ENCODE measurements around the gene AATK.

The AATK gene

DNA sequence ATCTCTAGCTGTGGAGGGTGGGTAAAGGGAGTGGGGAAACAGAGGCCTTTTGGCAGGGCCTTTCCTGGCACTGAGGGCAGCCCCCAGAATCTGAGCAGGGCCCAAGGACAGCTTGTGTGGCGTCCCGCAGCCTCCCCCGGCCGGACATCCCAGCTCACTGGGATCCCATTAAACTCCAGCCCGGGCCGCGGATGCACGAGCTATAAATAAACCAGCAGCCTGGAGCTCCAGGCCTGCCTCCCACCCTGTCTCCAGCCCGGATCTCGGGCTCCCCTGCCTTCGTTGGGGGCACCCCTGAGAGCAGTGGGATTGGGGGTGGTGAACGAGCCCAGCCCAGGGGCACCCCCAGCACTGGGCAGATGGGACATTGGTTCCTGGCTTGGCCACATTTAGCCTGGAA lies 13.8 kb upstream of the AATK start:
- no peak for DNase-seq

DNA sequence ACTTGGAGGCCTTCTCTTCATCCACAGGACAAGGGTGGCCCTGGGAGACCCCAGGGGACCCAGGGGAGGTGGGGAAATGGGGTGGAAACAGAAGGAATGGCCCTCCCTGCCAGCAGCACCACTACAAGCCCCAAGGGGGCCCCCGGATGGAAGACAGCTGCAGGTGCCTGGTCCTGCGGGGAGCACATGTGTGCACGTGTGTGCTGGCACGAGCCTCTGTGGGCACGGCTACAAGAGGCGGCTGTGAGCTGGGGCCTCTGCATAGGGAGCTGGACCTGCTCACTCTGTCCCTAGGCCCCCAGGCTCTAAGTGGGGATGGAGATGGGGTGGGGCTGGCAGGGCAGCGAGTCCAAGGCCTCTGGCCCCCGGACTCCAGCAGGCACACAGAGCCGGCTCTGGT lies 13.2 kb upstream of the AATK start:
- DNase-seq: no peak

DNA sequence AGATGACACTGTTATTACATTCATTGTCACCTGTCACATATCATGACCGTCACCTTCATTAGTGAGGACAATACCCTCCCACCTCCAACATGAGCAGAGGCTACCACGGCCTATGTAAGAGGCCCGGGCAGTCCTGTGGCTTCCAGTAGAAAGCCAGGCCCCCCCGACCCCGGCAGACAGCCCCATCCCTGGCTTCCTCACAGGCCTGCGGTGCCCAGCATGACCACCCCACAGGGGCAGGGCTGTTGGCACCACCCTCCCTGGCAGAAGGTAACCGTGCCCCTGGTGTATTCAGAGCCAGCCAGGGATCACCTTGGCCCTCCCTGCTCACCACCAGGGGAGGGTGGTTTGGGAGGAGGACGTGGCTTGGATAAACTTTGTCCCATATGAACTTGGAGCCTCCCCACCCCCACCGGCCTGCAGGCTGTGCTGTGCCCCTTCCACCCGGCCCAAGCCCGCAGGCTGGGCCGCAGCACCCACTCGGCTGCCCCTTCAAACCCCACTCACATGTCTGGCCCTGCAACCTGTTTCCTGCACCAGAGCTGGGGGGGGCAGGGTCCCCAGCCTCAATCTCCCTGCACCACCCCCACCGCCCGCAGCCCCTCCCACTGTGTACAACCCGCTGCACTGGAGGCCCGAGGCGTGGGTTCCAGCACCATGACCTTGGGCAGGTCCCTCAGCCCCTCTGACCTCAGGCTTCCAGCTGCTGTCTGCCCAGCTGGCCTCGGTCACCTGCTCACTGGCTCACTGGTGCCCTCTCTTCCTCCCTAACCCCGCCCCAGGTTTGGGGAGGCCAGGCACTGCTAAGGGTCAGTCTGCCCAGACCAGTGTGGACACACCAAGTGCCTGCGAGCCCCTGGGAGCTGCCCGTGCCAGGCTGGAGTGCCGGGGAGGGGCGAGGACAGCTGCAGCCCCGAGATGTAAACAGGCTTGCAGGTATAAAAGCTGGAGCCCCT lies 12.4 kb upstream of the AATK start:
- no peak for DNase-seq

DNA sequence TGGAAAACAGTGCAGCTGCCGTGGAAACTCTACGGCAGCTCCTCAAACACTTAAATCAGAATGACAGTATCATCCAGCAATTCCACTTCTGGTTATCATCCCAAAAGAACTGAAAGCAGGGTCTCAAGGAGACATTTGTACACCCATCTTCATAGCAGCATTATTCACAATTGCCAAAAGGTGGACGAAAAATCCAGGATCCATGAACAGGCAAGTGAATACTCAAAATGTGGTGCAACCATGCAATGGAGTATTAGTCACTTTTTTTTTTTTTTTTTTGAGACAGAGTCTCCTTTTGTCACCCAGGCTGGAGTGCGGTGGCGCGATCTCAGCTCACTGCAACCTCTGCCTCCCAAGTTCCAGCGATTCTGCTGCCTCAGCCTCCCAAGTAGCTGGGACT lies 10.6 kb upstream of the AATK start:
- DNase-seq: no peak

DNA sequence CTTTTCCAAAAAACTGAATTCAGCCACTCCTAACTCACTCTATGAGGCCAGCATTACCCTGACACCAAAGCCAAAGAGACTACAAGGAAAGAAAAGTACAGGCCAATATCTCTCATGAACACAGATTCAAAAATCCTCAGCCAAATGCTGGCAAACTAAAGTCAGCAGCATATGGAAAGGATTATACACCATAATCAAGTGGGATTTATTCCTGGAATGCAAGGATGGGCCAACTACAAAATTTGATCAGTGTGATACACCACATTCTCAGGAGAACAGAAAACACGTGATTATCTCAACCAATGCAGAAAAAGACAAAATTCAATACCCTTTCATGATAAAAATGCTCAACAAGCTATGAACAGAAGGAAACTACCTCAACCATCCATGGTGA lies 7.7 kb upstream of the AATK start:
- DNase-seq: no peak

DNA sequence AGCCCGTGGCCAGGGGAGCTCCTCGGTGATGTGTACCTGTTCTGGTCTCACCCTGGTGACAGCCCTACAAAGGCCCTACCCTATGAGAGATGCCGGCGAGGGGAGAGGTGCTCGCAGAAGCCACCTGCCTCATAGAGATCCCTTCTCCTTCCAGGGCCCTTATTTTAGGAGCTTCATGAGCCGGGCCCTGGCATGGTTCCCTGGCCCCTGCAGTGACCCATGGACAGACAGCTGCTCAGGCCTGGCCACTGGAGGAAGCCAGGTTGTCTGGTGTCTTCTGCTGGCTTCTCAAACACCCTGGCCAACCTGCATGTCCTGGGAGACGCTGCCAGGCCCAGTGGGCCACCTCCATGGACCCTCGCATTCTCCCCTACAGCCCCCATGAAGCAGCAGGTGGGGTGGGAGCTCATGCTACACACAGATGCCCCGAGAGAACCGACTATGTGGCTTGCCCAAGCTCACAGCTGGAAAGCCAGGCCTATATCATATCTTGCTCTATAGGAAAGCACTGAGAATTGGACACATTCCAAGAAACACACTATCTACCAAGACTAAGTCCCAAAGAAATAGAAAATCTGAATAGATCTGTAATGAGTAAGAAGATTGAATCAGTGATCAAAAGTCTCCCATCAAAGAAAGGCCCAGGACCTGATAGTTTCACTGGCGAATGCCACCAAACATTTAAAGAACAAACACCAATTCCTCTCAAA lies 7.2 kb upstream of the AATK start:
- no peak for DNase-seq

DNA sequence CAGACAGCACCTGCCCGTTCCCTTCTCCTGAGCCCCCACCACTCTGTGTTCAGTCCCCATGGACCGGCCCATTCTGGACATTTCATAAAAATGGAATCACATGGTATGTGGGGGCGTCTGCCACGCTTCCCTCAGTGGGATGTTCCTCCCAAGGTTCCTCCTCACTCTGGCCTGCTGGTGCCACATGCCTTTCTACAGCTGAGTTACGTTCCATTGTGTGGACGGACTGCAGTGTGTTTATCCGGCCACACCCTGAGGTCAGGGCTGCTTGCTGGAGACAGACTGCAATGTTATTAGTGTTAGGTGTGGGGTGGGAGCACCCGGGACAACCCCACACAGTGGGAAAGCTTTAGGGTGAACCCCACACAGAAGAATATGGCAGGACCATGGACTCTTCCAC lies 5.9 kb upstream of the AATK start:
- DNase-seq: no peak

DNA sequence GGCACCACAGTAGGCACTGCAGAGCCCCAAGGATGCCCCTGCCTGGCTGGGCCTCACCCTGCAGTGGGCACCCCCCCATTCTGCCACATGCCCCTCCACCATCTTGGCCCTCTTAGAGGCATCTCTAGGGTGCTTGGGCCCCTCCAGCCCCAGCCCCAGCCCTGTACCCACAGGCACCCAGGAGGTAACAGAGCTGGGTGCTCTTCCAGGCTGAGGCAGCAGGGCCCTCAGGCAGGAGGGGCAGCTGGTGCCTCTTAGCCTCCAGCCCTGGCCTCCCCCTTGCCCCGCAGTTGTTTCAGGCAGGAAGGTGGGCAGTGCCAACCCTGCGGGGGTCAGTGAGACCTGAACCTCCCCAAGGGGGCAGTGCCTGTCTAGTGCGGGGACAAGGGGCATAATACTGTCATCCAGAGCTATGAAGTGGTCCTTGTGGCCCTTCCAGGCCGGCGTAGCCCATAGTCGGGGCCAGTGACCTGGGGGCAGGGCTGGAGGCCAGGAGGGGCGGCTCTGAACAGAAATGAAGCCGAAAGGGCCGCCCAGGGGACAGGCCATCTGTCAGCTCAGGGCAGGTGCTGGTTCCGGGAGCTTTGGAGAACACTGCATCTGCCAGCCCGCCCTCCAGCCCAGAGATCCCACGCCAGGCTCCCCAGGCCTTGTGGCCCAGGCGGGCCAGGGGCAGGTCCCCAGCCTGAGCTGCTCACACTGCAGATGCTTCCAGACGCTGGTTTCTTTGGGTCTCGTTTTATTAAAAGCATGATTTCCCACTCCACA lies 4.9 kb upstream of the AATK start:
- DNase-seq: no peak

DNA sequence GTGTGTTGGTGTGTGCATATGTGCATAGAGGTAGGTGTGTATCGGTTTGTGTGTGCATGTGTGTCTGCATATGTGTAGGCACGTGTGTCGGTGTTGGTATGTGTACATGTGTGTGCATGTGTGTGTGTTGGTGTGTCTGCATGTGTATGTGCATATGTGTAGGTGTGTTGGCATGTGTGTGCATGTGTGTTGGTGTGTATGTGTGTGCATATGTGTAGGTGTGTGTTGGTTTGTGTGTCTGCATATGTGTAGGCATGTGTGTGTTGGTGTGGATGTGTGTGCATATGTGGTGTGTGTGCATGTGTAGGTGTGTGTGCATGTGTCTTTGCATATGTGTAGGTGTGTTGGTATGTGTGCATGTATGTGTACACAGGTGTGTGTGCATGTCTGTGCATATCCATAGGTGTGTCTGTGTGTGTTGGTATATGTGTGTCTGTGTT lies 3.9 kb upstream of the AATK start:
- DNase-seq: no peak

DNA sequence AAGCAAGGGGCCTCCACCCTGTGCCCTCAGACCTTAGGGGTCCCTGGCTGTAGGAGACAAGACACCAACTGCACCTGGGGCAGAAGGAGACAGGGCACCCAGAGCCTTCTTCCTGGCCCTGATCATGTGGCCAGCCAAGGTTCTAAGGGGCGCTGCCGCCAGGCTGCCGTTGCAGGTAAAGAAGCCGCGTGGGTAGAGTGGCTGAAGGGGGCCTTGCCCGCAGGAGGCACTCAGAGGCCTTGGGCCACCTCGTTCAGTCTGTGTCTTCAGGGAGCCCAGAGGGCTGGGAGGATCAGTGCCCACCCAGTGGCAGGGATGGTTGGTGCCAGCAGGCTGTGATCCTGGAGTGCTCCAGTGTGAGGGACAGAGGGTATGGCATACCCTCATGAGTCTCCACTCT lies 1.6 kb upstream of the AATK start:
- no peak for DNase-seq

DNA sequence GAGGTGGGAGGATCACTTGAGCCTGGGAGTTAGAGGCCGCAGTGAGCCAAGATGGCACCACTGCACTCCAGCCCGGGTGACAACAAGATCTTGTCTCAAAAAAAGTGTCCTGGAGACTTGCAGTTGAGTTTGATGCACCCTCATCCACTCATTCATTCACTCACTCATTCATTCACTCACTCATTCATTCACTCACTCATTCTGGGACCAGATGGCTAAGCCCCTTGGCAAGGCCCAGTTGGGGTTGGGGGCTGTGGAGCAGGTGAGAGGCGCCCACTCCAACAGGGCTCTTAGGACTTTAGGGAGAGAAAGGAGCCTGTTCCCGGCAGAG lies 1.1 kb upstream of the AATK start:
- DNase-seq: no peak

DNA sequence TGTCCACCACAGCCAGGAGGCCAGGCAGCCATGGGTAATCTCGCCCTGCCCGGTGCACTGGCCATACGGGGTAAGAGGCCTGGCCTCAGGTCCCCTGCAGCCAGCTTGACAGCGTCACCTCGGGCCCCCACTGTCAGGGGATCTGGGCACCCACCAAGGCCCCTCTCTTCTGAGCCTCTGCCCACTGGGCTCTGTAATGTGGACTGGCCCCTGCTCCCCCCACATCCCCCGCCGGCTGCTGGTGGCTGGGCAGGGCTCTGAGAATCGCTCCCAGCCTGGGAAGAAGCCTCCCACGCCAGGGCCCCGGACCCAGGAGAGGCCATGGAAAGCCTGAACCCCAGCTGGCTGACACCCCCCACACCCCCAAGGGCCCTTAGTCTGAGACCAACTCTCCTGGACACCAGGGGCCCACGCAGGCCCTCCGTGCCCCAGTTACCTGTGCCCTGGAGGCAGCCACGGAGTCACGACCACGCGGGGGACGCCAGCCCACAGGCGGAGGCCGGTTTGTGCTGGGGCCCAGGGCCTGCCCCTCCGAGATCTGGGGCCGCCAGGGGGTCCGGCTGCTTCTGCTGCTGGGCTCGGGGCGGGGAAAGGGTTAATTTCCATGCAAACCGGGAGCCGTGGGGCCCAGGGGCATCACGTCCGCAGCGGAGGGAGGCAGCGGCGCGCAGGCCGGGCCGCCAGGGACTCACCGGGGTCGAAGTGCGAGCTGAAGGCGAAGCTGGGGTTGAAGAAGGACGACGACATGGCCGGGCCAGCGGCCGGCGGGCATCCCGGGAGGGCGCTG lies 582 bp downstream of the AATK start, which contains the start of gene PVALEF:
Gene PVALEF, plus strand, starts transcription at position 262 of the 787 bp plus-strand sequence. CDS start 15,720 bp downstream, outside the sequence.
- DNase-seq: no peak

DNA sequence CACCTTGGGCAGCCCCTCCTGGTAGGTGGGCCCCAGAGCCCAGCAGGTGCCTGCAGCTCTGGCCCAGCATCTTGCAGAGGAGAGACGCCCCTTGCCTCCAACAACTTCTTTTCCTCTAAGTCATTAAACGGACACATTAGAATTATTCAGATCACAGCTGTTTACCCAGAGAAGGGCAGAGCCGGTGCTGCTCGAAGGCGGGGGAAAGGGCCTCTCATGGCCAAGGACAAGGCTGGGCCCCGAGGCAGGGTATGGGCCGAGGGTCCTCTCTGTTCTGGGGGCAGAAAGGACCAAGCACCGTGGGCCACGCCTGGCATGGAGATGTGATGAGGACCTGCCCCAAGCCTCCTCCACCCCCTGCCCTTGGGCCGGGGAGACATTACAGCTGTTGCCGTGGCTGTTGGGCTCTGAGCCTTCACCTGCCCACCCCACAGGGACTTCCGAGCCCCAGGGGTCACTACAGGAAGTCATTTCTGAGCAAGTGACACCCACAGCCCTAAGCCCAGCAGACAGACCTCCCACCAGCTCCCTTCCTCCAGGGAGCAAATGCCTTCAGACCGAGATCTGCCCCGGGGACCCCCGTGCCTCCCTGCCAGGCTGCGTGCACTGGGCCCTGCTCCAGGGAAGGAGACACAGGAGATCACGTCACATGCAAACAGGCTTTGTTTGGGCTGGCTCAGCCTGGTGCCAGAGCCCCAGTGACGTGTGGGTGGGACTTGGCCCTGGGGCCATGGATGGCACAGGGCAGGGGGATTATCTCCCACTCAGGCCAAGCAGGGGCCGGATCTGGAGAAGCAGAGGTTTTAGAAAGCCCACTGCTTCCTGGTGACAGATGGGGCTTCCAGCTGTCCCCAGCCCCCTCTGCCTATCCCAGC lies 1.4 kb downstream of the AATK start:
- no peak for DNase-seq

DNA sequence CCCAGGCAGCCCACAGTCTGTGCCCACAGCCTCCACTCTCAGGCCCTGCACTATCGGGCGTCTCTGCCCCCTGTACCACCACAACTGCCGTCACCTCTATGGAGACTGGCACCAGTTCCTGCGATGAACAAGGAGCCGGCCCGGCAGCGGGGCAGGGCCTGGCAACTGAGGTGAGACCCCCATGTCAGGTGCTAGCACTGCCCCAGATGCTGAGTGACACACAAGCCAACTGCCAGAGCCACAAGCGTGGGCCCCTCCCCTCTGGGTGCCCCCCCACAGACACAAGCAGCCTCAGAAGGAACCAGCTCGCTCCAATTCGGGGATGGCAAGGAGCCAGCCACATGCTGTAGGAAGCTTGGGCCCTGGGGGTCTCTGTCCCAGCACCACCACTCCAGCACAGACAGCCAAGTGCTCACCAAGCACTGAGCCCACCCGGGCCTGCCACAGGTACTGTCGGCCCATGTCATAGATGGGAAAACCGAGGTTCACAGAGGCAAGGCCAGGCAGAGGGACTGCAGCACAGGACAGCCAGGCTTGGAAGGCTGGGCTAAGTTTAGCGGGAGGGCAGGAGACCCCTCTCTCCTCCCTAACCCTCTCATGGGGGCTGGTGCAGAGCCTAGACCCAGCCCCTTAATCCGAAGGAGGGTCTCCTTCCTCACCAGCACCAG lies 2.2 kb downstream of the AATK start:
- no peak for DNase-seq

DNA sequence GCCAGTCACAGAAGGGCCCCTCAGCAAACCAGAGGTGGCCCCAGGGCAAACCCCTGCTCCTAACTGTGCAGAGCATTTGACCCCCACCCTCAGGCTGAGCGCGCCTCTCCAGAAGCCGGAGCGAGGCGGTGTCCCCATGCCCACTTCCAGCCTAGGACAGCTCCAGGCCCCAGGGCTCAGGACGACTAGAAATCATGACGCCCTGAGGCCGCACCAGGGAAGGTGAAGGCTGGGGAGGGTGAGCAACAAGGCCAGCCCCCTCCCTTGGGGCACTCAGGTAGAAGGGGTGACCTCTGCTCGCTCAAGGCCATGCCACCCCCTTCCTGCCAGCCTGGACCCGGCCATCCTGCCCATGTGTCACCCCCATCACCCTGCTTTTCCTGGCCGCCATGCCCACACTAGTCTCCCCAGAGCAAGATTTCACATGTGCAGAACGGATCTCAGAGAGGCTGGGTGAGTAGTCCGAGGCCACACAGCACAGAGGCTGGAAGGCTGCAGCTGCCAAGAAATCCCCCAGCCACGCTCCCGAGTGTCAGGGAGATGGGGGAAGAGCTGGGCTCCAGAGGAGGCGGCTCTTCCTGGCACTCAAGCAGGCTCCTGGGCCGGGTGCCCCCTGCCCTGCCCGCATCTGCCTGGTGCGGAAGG lies 2.8 kb downstream of the AATK start:
- DNase-seq: no peak

DNA sequence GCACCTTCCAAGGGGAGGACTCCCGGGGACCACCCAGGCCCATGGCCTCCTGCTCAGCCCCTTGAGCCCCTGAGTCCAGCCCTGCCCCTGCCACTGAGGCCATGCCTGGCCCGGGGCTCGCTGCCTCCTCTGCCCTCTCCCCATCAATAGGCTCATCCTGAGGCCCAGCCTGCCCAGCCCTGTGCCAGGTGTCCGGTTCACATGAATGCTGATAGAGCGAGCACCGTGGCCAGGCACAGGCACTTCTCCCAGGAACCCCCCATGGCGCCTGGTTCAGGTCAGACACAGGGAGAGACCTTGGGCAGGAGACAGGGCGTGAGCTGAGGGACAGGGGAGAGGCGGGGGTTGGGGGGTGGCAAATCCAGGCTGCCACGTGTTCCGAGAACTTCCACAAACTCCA lies 3.5 kb downstream of the AATK start:
- no peak for DNase-seq

DNA sequence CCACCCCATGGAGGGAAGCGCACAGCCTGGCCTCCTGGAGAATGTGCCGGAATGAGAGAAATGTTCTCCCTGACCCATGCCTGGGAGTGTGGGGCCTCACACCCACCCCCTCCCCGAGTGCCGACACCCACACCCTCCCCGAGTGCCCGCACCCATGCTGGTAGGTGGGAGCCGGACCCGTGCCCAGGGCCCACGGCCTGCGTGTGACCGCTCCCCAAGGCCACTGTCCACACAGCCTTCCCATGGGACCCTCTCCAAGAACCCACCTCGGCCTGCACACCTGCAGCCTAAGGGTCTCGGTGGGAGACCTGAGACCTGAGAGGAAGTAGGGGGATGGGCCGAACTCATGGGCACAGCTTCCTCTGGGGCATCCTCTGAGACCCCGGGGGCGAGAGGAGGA lies 4.0 kb downstream of the AATK start:
- DNase-seq: no peak

DNA sequence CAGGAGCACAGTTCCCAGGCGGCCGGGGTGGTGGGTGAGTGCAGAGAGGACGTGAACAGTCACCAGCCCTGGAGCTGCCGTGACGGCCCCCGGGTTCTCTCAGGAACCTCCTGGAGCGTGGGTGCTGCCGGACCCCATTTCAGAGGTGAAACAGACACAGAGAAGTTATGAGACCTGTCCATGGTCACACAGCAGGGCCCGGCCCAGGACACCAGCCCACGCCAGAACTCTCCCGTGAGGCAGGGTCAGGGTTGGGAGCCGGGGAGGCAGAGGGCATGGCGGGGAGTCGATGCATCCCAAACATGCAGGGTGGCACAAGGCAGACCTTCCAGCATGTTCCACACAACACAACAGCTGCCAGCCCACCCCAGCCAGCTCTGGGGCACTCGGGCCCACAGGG lies 4.5 kb downstream of the AATK start:
- DNase-seq: no peak

DNA sequence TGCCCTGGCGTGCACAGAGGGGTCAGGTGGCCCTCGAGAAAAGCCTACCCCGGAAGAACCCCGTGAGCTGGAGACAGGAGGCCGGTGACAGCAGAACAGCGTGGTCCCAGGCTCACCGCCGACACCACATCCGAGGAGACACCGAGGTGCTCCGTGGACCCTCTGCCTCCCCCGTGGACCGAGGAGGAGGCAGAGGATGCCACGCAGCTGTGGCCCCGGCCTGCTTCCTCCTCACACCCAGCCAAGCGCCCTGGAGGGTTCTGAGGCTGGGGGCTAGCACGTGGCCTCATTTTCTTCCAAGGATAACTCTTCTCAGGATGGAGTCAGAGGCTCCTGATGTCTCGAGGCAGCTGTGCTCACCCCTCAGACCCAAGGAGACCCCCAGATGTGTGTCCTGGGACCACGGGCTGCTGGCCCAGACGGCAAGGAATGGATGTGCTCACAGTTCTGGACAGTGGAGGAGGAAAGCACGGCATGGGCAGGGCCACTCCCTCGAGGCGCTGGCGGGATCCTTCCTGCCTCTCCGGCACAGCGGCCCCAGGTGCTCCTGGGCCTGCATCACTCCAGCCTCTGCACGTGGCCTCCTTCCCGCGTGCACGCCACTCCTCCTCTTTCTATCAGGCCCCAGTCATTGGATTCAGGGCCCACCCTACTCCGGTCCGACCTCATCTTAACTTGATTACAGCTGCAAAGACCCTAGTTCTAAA lies 5.1 kb downstream of the AATK start:
- DNase-seq: no peak

DNA sequence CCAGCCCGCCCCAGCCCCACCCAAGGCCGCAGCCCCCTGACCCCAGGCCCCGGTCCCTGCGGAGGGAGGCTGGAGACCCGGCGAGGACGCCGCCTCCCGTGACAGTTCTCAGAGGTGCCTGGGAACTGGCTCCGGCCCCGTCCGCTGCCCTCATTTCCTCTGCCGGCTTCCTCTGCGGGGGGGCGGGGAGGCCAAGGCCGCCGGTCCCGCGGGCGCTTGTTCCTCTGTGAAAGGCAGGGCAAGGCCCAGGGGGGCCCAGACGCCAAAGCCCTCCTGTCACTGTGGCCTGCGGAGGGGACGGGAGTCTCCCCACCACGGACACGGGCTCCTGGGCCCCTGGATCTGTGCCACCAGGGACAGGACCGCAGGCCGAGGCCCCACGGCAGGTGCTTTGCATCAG lies 5.7 kb downstream of the AATK start:
- no peak for DNase-seq

Measured in effector CD4-positive, alpha-beta T cell (primary cell).